Effector memory CD4-positive, alpha-beta T cell (primary cell): ENCODE results near the gene DRC7.

Experiments
- DNase-seq, 3 donors: peaks; one replicate each; pipeline ENCODE4 v3.0.0-alpha.2; 2020
- H3K27ac ChIP-seq: 2 replicates; pipeline ENCODE4 v1.7.0; 2013; ENCODE audit warnings: mild to moderate bottlenecking, low read length, moderate library complexity; ENCODE audit not compliant: insufficient read depth, poor library complexity, severe bottlenecking
- H3K27me3 ChIP-seq: replicated peaks from 2 replicates; pipeline ENCODE4 v1.7.0; 2013; ENCODE audit warnings: mild to moderate bottlenecking, low read length; ENCODE audit not compliant: insufficient read depth, control insufficient read depth, poor library complexity, severe bottlenecking
- H3K36me3 ChIP-seq: 2 replicates; pipeline ENCODE4 v1.7.0; 2013; ENCODE audit warnings: mild to moderate bottlenecking, low read length, moderate library complexity; ENCODE audit not compliant: control insufficient read depth, insufficient read depth
- H3K4me1 ChIP-seq: 2 replicates; pipeline ENCODE4 v1.7.0; 2013; ENCODE audit warnings: low read length, mild to moderate bottlenecking; ENCODE audit not compliant: control insufficient read depth, insufficient read depth, poor library complexity, severe bottlenecking
- H3K4me3 ChIP-seq: 2 replicates; pipeline ENCODE4 v1.7.0; 2013; ENCODE audit warnings: low read length, low read depth, mild to moderate bottlenecking; ENCODE audit not compliant: insufficient read depth, poor library complexity, severe bottlenecking
- H3K9me3 ChIP-seq: 2 replicates; pipeline ENCODE4 v1.7.0; 2013; ENCODE audit warnings: mild to moderate bottlenecking, low read length, moderate library complexity; ENCODE audit not compliant: control insufficient read depth

Gene DRC7

GRCh38 chr16:57693550-57693949 lies 1.1 kb upstream of the DRC7 start:
- DNase-seq: no peak
- Histone ChIP-seq H3K27me3 (no peaks in the 10 kb centered on the region), H3K36me3 (no peaks in the 10 kb centered on the region), H3K4me3 (no peak overlapping the region), H3K4me1 (peaks cover 12% of the 10 kb centered on the region), H3K27ac (no peak overlapping the region), H3K9me3 (no peaks in the 10 kb centered on the region)

GRCh38 chr16:57694231-57694724 lies 328 bp upstream of the DRC7 start:
- DNase-seq: no peak
- Histone ChIP-seq H3K36me3 (no peaks in the 10 kb centered on the region), H3K4me1 (peaks cover 11% of the 10 kb centered on the region), H3K4me3 (no peak overlapping the region), H3K27ac (no peak overlapping the region), H3K27me3 (no peaks in the 10 kb centered on the region), H3K9me3 (no peaks in the 10 kb centered on the region)

GRCh38 chr16:57695680-57696069 lies 1.1 kb downstream of the DRC7 start:
- no peaks in the 10 kb centered on the region for H3K9me3 ChIP-seq
- no peaks in the 10 kb centered on the region for H3K36me3 ChIP-seq
- H3K4me3 ChIP-seq: no peak overlapping the region
- H3K4me1 ChIP-seq: no peaks in the 10 kb centered on the region
- DNase-seq: no peak
- no peaks in the 10 kb centered on the region for H3K27me3 ChIP-seq
- H3K27ac ChIP-seq: no peak overlapping the region

GRCh38 chr16:57696240-57696639 lies 1.6 kb downstream of the DRC7 start:
- no peaks in the 10 kb centered on the region for H3K4me1 ChIP-seq
- no peak for DNase-seq
- no peak overlapping the region for H3K4me3 ChIP-seq
- no peak overlapping the region for H3K27ac ChIP-seq
- H3K9me3 ChIP-seq: no peaks in the 10 kb centered on the region
- H3K36me3 ChIP-seq: no peaks in the 10 kb centered on the region
- no peaks in the 10 kb centered on the region for H3K27me3 ChIP-seq

- Histone ChIP-seq H3K36me3 (no peaks in the 10 kb centered on the region), H3K4me1 (no peaks in the 10 kb centered on the region), H3K4me3 (no peak overlapping the region), H3K9me3 (no peaks in the 10 kb centered on the region), H3K27ac (no peak overlapping the region), H3K27me3 (no peaks in the 10 kb centered on the region)
- DNase-seq: no peak
These were observed 3.4 kb downstream of the DRC7 start for GRCh38 chr16:57697896-57698537.

- no peak for DNase-seq
- no peak overlapping the region for H3K4me3 ChIP-seq
- no peaks in the 10 kb centered on the region for H3K36me3 ChIP-seq
- no peak overlapping the region for H3K27ac ChIP-seq
- H3K4me1 ChIP-seq: no peaks in the 10 kb centered on the region
- H3K27me3 ChIP-seq: no peaks in the 10 kb centered on the region
- no peaks in the 10 kb centered on the region for H3K9me3 ChIP-seq
These were observed 4.3 kb downstream of the DRC7 start for GRCh38 chr16:57698812-57699405.

GRCh38 chr16:57699481-57699880 lies 4.9 kb downstream of the DRC7 start:
- no peaks in the 10 kb centered on the region for H3K27me3 ChIP-seq
- H3K4me3 ChIP-seq: no peak overlapping the region
- no peaks in the 10 kb centered on the region for H3K36me3 ChIP-seq
- H3K4me1 ChIP-seq: no peaks in the 10 kb centered on the region
- DNase-seq: no peak
- no peak overlapping the region for H3K27ac ChIP-seq
- no peaks in the 10 kb centered on the region for H3K9me3 ChIP-seq

- H3K27me3 ChIP-seq: no peaks in the 10 kb centered on the region
- no peaks in the 10 kb centered on the region for H3K36me3 ChIP-seq
- H3K27ac ChIP-seq: no peak overlapping the region
- no peaks in the 10 kb centered on the region for H3K9me3 ChIP-seq
- no peaks in the 10 kb centered on the region for H3K4me1 ChIP-seq
- no peak for DNase-seq
- no peak overlapping the region for H3K4me3 ChIP-seq
These were observed 5.3 kb downstream of the DRC7 start for GRCh38 chr16:57699899-57700298.

- Histone ChIP-seq H3K27ac (no peak overlapping the region), H3K4me3 (no peak overlapping the region), H3K27me3 (no peaks in the 10 kb centered on the region)
These were observed 6.4 kb downstream of the DRC7 start for GRCh38 chr16:57700781-57701551.

GRCh38 chr16:57701759-57702371 lies 7.3 kb downstream of the DRC7 start:
- H3K27ac ChIP-seq: no peak overlapping the region
- H3K4me3 ChIP-seq: no peak overlapping the region
- H3K27me3 ChIP-seq: no peaks in the 10 kb centered on the region
- no peak for DNase-seq
- no peaks in the 10 kb centered on the region for H3K9me3 ChIP-seq
- H3K4me1 ChIP-seq: no peaks in the 10 kb centered on the region
- H3K36me3 ChIP-seq: no peaks in the 10 kb centered on the region

More at GRCh38 chr16:57700781-57701551, 6.4 kb downstream of the DRC7 start:
- no peaks in the 10 kb centered on the region for H3K36me3 ChIP-seq
- H3K9me3 ChIP-seq: no peaks in the 10 kb centered on the region
- H3K4me1 ChIP-seq: no peaks in the 10 kb centered on the region
- no peak for DNase-seq
